K562 (cell line): ENCODE measurements around the gene ITPK1. TPM values are rescaled to one million over a fixed set of nuclear protein-coding genes. Genes with fewer than 3 reads are reported as not detected.

Experiments used
- FOSL1 ChIP-seq: fragments of 200-800 bp; sonication (Bioruptor generic); conservative IDR thresholded peaks from 2 replicates; pipeline ENCODE4 v1.6.1; 2016; ENCODE audit warnings: missing genetic modification characterization, missing compliant biosample characterization
- GABPA ChIP-seq: fragments of 200-800 bp; sonication (Bioruptor generic); conservative IDR thresholded peaks from 2 replicates; pipeline ENCODE4 v1.6.1; 2016; ENCODE audit warnings: low read depth, missing genetic modification characterization, missing compliant biosample characterization
- YBX1 ChIP-seq: fragments of 450-650 bp; IDR thresholded peaks from 2 replicates; pipeline ENCODE4 v1.7.1; 2016; ENCODE audit warnings: mild to moderate bottlenecking
- ZNF707 ChIP-seq: fragments of 250-450 bp; sonication (Bioruptor Pico); conservative IDR thresholded peaks from 2 replicates; pipeline ENCODE4 v1.8.0; 2022; ENCODE audit warnings: inconsistent platforms, mild to moderate bottlenecking, moderate library complexity
- polyA plus RNA-seq, 8 experiments: library from polyadenylated mRNA; depleted of rRNA in 4 of 8; stranded (reverse) in 5 of 8; unstranded in 3 of 8; fragments of >200 nt; fragmentation: Nextera tagmentation in 2 of 8; fragmentation: Illumina TruSeq in 1 of 8; extraction: Ambion mirVana in 2 of 8; extraction: Trizol in 1 of 8; gene quantifications; 2 replicates each; pipeline versions ENCODE4 v1.2.1 to v1.2.3, GENCODE V29; 2011 to 2014; ENCODE audit warnings: inconsistent platforms in 1 of 8, missing spikeins in 1 of 8
- total RNA-seq, 7 experiments: library from RNA; depleted of rRNA in 6 of 7; stranded (reverse); fragments of >200 nt in 6 of 7; fragmentation: Illumina TruSeq in 2 of 7; extraction: Trizol in 2 of 7; gene quantifications; 2 replicates each; pipeline versions ENCODE4 v1.2.1 to v1.2.3, GENCODE V29; 2011 to 2021; ENCODE audit warnings: low replicate concordance in 1 of 7
- TF ChIP-seq, protein P1 (sequence below): fragments of 150-350 bp; IDR thresholded peaks from 2 replicates; pipeline ENCODE4 v1.6.1; 2014; ENCODE audit warnings: low read depth, mild to moderate bottlenecking, low read length, borderline replicate concordance
- TF ChIP-seq, protein P2 (sequence below): sonication (generic); formaldehyde crosslinking; IDR thresholded peaks from 2 replicates; pipeline ENCODE4 v1.8.1; 2022; ENCODE audit warnings: missing genetic modification reagents
- TF ChIP-seq, protein P3 (sequence below), 3 experiments: fragments of 200-800 bp in 1 of 3; sonication (Bioruptor generic) in 1 of 3; sonication (generic) in 1 of 3; formaldehyde crosslinking in 1 of 3; IDR thresholded peaks; 2 replicates each; pipeline versions ENCODE4 v1.6.1 to v1.8.0; 2016 to 2022; ENCODE audit warnings: mild to moderate bottlenecking in 2 of 3, missing compliant biosample characterization in 2 of 3, missing genetic modification characterization in 2 of 3, missing genetic modification reagents in 1 of 3
- TF ChIP-seq, protein P4 (sequence below): fragments of 450-650 bp; IDR thresholded peaks from 2 replicates; pipeline ENCODE4 v1.6.1; 2018; ENCODE audit not compliant: partially characterized antibody
- TF ChIP-seq, protein P5 (sequence below): fragments of 450-650 bp; IDR thresholded peaks from 2 replicates; pipeline ENCODE4 v1.6.1; 2014; ENCODE audit warnings: low read depth, mild to moderate bottlenecking, moderate library complexity, borderline replicate concordance

Gene ITPK1
- total and polyA plus RNA-seq, 9 of the 15 experiments (the other 6 are each of a cell fraction or from before 2014, with no cell fraction given): 1.2 to 39.2 (median 23.0) TPM

DNA sequence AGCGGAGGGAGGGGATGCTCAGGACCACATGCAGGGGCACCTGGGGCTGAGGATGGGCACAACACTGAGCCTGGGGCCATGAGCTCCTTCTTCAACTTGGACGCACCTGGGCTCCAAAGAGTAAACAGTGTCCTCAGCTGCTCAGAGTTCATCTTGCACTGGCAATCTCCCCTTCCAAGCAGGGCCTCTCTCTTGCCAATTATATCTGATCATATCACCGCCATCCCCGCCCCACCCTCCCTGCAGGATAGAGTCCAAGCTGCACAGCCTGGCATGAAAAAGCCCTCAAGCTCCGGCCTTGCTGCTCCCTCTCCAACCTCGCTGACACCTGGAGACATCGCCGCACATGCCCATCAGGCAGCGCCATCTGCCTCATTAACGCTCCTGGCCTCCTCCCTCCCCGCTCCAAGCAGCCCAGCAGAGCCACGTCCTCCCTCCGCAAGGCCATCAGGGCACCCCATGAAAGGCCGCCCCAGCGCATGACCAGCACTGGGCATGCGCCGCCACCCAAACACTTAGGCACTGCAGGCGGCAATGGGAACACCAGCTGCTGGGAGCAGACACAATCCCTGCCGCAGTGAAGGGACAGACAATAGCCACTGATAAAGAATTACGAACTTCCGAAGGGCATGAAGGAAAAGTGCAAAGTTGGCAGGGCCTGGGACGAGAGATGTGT lies 103.9 kb downstream of the ITPK1 start (continued):
- TF ChIP-seq, protein P1, sequence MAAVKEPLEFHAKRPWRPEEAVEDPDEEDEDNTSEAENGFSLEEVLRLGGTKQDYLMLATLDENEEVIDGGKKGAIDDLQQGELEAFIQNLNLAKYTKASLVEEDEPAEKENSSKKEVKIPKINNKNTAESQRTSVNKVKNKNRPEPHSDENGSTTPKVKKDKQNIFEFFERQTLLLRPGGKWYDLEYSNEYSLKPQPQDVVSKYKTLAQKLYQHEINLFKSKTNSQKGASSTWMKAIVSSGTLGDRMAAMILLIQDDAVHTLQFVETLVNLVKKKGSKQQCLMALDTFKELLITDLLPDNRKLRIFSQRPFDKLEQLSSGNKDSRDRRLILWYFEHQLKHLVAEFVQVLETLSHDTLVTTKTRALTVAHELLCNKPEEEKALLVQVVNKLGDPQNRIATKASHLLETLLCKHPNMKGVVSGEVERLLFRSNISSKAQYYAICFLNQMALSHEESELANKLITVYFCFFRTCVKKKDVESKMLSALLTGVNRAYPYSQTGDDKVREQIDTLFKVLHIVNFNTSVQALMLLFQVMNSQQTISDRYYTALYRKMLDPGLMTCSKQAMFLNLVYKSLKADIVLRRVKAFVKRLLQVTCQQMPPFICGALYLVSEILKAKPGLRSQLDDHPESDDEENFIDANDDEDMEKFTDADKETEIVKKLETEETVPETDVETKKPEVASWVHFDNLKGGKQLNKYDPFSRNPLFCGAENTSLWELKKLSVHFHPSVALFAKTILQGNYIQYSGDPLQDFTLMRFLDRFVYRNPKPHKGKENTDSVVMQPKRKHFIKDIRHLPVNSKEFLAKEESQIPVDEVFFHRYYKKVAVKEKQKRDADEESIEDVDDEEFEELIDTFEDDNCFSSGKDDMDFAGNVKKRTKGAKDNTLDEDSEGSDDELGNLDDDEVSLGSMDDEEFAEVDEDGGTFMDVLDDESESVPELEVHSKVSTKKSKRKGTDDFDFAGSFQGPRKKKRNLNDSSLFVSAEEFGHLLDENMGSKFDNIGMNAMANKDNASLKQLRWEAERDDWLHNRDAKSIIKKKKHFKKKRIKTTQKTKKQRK: no peak
- TF ChIP-seq, protein P2, sequence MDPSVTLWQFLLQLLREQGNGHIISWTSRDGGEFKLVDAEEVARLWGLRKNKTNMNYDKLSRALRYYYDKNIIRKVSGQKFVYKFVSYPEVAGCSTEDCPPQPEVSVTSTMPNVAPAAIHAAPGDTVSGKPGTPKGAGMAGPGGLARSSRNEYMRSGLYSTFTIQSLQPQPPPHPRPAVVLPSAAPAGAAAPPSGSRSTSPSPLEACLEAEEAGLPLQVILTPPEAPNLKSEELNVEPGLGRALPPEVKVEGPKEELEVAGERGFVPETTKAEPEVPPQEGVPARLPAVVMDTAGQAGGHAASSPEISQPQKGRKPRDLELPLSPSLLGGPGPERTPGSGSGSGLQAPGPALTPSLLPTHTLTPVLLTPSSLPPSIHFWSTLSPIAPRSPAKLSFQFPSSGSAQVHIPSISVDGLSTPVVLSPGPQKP (CRISPR knock-in tag): no peak
- TF ChIP-seq, protein P3, sequence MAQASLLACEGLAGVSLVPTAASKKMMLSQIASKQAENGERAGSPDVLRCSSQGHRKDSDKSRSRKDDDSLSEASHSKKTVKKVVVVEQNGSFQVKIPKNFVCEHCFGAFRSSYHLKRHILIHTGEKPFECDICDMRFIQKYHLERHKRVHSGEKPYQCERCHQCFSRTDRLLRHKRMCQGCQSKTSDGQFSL (CRISPR knock-in tag; IDR thresholded peaks at IDR 0.05): no peak
- TF ChIP-seq, protein P3 (tag; IDR thresholded peaks at IDR 0.05): no peak
- TF ChIP-seq, protein P4, sequence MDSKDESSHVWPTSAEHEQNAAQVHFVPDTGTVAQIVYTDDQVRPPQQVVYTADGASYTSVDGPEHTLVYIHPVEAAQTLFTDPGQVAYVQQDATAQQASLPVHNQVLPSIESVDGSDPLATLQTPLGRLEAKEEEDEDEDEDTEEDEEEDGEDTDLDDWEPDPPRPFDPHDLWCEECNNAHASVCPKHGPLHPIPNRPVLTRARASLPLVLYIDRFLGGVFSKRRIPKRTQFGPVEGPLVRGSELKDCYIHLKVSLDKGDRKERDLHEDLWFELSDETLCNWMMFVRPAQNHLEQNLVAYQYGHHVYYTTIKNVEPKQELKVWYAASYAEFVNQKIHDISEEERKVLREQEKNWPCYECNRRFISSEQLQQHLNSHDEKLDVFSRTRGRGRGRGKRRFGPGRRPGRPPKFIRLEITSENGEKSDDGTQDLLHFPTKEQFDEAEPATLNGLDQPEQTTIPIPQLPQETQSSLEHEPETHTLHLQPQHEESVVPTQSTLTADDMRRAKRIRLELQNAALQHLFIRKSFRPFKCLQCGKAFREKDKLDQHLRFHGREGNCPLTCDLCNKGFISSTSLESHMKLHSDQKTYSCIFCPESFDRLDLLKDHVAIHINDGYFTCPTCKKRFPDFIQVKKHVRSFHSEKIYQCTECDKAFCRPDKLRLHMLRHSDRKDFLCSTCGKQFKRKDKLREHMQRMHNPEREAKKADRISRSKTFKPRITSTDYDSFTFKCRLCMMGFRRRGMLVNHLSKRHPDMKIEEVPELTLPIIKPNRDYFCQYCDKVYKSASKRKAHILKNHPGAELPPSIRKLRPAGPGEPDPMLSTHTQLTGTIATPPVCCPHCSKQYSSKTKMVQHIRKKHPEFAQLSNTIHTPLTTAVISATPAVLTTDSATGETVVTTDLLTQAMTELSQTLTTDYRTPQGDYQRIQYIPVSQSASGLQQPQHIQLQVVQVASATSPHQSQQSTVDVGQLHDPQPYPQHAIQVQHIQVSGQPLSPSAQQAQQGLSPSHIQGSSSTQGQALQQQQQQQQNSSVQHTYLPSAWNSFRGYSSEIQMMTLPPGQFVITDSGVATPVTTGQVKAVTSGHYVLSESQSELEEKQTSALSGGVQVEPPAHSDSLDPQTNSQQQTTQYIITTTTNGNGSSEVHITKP: no peak
- TF ChIP-seq YBX1 (no peak), ZNF707 (CRISPR knock-in tag) (no peak), GABPA (tag) (no peak), FOSL1 (no peak)
- TF ChIP-seq, protein P5, sequence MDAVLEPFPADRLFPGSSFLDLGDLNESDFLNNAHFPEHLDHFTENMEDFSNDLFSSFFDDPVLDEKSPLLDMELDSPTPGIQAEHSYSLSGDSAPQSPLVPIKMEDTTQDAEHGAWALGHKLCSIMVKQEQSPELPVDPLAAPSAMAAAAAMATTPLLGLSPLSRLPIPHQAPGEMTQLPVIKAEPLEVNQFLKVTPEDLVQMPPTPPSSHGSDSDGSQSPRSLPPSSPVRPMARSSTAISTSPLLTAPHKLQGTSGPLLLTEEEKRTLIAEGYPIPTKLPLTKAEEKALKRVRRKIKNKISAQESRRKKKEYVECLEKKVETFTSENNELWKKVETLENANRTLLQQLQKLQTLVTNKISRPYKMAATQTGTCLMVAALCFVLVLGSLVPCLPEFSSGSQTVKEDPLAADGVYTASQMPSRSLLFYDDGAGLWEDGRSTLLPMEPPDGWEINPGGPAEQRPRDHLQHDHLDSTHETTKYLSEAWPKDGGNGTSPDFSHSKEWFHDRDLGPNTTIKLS: no peak
